Activated CD8-positive, alpha-beta memory T cell treated with anti-CD3 and anti-CD28 coated beads, Interleukin-2, amount 10 ng/mL, durations not matched to agents 7 days and 5 days (primary cell): ENCODE results near the gene PTTG1. TPM values are rescaled to one million over a fixed set of nuclear protein-coding genes. Genes with fewer than 3 reads are reported as not detected.

Source experiments
- ATAC-seq: fragments of 150-1000 bp; cut with Tn5 transposase; one replicate; pipeline ENCODE4 v1.10.0; 2021; ENCODE audit warnings: moderate library complexity
- CTCF ChIA-PET: fragments of 350-600 bp; sonication (Branson Sonifier 250); formaldehyde crosslinking; loops from one replicate; lab custom pipeline; 2021; ENCODE audit warnings: antibody characterized with exemption; lab: Charles Lee
- DNase-seq: peaks from one replicate; pipeline ENCODE4 v3.0.0-alpha.2; 2020
- H3K27ac Mint-ChIP-seq: one replicate; pipeline ENCODE4 v1.8.0; 2021; ENCODE audit warnings: mild to moderate bottlenecking, mixed read lengths
- H3K27me3 Mint-ChIP-seq: one replicate; pipeline ENCODE4 v1.8.0; 2021; ENCODE audit warnings: mixed read lengths
- H3K36me3 Mint-ChIP-seq: one replicate; pipeline ENCODE4 v1.8.0; 2021; ENCODE audit warnings: mild to moderate bottlenecking, mixed read lengths
- H3K4me1 Mint-ChIP-seq: one replicate; pipeline ENCODE4 v1.8.0; 2021; ENCODE audit warnings: mixed read lengths
- H3K4me3 Mint-ChIP-seq: one replicate; pipeline ENCODE4 v1.8.0; 2021; ENCODE audit warnings: mild to moderate bottlenecking, moderate library complexity, mixed read lengths
- H3K9me3 Mint-ChIP-seq: one replicate; pipeline ENCODE4 v1.8.0; 2022; ENCODE audit warnings: low read depth, mixed read lengths
- total RNA-seq, 2 experiments: library from RNA; stranded (reverse); gene quantifications; one replicate each; pipeline ENCODE4 v1.2.3, GENCODE V29; 2021

PTTG1 gene
- total RNA-seq, 2 experiments from 2014 or later = 204 to 212 TPM

DNA sequence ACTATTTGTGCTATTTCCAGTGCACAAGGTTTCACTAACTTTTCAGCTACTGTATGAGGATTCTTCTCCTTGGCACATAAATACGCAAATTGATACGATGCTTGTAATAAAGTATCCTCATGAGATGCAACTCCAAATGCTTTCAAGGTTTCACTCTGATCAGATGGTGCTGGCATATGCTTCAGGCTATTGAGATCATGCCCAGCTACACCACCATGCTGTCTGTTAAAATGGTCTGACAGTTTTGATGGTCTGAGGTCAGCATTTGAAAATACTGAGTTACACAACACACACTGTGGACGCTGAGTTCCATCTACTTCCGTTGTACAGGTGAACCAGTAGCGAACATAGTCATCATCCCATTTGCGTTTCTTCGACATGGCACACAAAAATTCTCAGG is 26.5 kb upstream of the PTTG1 start:
- peaks cover 13% of the 10 kb centered on the region for H3K4me1 Mint-ChIP-seq
- ATAC-seq (no peak), DNase-seq (no peak)
- no peak overlapping the region for H3K4me3 Mint-ChIP-seq
- peaks cover 2% of the 10 kb centered on the region for H3K36me3 Mint-ChIP-seq
- H3K27ac Mint-ChIP-seq = no peak overlapping the region
- no peaks in the 10 kb centered on the region for H3K9me3 Mint-ChIP-seq
- CTCF ChIA-PET = interaction anchor here (1.1 kb wide), 1 partner anchor 15 kb away, joined by 3 read pairs; no protein-coding TSS in a partner anchor
- H3K27me3 Mint-ChIP-seq = no peaks in the 10 kb centered on the region

DNA sequence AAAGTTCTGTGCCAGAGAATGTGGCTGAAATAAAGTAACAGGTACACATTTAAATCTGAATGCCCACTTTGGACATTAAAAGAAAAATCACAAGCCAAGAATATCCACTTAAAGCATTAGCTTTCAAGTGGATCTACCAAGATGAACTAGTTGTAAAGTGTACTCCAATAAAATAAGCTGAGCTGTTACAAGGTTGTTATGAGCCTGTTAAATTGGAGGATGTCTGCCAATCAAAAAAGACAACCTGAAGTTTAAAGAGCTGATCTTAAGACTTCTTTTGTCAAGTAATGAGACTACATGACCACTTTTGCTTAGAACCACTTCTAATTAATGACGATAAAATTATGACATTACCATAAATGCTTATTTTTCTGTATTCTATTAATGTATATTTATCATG is 24.2 kb upstream of the PTTG1 start:
- Mint-ChIP-seq H3K4me1 (peaks cover 17% of the 10 kb centered on the region), H3K27me3 (no peaks in the 10 kb centered on the region), H3K4me3 (no peak overlapping the region), H3K36me3 (peaks cover 4% of the 10 kb centered on the region), H3K9me3 (no peaks in the 10 kb centered on the region), H3K27ac (no peak overlapping the region)
- CTCF ChIA-PET = interaction anchor here (1.2 to 1.3 kb wide), 2 partner anchors 41 to 376 kb away, joined by 3 to 5 read pairs; no protein-coding TSS in a partner anchor
- no peak for ATAC-seq
- DNase-seq = no peak

DNA sequence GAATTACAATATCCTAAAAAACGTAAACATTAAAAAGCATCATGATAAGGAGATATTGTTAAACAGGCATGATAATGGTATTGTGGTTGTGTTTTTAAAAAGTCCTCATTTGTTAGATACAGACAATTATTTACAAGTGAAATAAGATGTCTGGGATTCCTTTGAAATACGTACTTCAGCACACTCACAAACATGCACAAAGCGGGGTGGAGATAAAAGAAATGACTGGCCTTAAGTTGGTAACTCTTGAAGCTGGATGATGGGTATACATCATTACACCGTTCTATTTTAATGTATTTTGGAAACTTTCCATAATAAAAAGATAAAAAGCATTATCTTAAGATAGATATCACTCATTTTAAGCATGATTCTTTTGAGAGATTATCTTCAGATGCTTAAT is 22.8 kb upstream of the PTTG1 start:
- ATAC-seq = no peak
- no peaks in the 10 kb centered on the region for H3K27me3 Mint-ChIP-seq
- peak overlapping the region; percentile 85 for H3K4me3 Mint-ChIP-seq
- no peaks in the 10 kb centered on the region for H3K9me3 Mint-ChIP-seq
- H3K36me3 Mint-ChIP-seq = peaks cover 11% of the 10 kb centered on the region
- peaks cover 17% of the 10 kb centered on the region for H3K4me1 Mint-ChIP-seq
- no peak overlapping the region for H3K27ac Mint-ChIP-seq
- CTCF ChIA-PET = interaction anchor here (2.6 kb wide), 1 partner anchor 7 kb away, joined by 13 read pairs; no protein-coding TSS in a partner anchor
- DNase-seq = no peak

DNA sequence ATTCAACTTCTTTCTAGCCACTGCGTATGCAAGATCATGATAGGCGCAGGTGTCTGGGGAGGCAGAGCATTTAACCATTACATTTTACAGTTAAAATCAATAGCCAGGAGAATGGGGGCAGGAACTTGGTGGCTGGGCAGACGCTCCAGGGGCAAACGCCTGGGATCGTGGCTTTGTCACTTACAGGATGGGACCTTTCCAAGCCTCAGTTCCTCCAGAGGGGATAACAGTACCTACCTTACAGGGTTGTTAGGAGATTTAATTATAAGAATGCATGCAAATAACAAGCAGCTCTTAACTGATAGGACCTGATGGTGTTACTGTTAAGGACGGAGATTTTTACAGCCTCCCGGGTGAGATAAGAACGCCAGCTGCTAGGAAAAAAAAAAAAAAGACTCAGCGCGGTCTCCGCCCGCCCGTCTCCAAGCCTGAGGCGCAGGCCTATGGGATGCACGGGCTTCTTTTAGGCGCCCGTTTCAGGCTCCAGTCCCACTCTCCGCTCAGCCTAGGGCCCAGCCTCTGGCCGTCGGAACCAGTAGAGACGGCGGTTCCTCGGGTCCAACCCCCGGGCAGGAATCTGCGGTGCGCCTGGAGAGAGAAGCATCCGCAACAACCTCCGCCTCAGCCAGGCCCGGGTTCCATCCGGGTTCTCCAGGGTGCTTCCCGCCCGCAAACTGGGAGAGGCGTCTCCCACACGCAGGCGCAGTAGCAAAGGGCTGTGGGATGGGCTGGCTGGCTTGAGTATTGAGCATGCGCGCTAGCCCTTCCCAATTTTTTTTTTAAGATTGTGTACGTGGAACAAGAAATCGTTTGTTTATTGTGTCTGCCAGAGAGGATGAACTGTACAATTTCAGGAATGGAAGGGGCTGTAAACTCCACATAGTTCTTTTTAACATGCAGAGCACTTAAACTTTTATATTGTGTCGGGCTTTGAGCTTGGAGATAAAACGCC is 22.0 kb upstream of the PTTG1 start, which contains the start of gene FAM200C:
FAM200C (minus strand) TSS at position 653 of the 952 bp plus-strand sequence. CDS start 4,564 bp downstream, outside the sequence.
- H3K27me3 Mint-ChIP-seq = no peaks in the 10 kb centered on the region
- no peaks in the 10 kb centered on the region for H3K9me3 Mint-ChIP-seq
- peak; percentile 82 for DNase-seq
- peak; percentile 91 for ATAC-seq
- CTCF ChIA-PET = interaction anchor here (2.5 to 2.6 kb wide), 2 partner anchors 8 to 39 kb away, joined by 13 read pairs; no protein-coding TSS in a partner anchor
- peaks cover 17% of the 10 kb centered on the region for H3K4me1 Mint-ChIP-seq
- peak within 1 kb of the TSS; percentile 70 for H3K27ac Mint-ChIP-seq
- H3K36me3 Mint-ChIP-seq = peaks cover 20% of the 10 kb centered on the region
- H3K4me3 Mint-ChIP-seq = peak within 1 kb of the TSS; percentile 85

DNA sequence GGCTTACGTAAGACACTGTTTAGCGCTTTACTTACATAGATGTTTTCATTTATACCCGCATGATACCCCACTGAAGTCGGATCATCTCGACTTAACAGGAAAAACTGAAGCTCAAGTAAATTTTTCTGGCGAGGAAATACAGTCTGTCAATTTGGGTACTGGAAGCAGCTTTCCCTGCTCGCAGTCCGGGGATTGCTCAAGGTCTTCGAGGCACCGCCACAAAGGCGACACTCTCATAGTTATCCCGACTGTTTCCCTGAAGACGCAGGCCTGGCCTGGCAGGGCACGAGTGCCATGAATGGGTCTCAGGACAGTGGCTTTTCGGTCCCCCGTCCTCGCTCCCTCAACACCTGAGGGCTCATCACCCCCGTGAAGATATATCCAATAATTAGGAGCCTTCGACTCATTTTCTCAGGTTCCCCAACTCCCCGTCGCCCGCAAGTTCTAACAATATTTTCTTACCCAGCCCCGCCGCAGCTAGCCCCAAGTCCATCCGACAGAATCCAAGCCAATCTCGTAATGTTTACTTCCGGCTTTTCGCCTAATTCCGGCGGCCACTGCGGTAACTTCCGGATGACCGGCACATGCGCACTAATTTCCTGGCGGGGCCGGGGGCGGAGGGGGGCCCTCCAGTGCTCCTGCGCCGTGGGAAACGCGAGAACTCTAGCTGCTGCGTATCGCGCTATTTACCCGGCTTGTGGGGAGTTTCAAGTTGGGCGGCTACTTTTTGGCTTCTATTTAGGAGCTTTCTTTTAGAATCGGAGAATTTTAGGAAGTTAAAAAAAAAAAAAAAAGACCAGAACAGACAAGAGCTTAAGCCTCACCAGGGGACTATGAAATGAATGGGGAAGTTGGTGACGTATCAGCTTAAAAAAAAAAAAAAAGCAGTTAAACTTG is 2.8 kb upstream of the PTTG1 start, which contains the start of gene SLU7:
SLU7 (minus strand) TSS at position 521 of the 897 bp plus-strand sequence. CDS start 3,787 bp downstream, outside the sequence.
- peak within 1 kb of the TSS; percentile 87 for H3K4me3 Mint-ChIP-seq
- H3K27ac Mint-ChIP-seq = peak within 1 kb of the TSS; percentile 96
- H3K27me3 Mint-ChIP-seq = no peaks in the 10 kb centered on the region
- peaks cover 58% of the 10 kb centered on the region for H3K4me1 Mint-ChIP-seq
- peak; percentile 96 for DNase-seq
- ATAC-seq = peak; percentile 79
- CTCF ChIA-PET = interaction anchor here (1.0 to 3.4 kb wide), 7 partner anchors 8 to 396 kb away, joined by 3 to 40 read pairs (median 4); no protein-coding TSS in a partner anchor
- H3K36me3 Mint-ChIP-seq = peaks cover 21% of the 10 kb centered on the region
- H3K9me3 Mint-ChIP-seq = no peaks in the 10 kb centered on the region

DNA sequence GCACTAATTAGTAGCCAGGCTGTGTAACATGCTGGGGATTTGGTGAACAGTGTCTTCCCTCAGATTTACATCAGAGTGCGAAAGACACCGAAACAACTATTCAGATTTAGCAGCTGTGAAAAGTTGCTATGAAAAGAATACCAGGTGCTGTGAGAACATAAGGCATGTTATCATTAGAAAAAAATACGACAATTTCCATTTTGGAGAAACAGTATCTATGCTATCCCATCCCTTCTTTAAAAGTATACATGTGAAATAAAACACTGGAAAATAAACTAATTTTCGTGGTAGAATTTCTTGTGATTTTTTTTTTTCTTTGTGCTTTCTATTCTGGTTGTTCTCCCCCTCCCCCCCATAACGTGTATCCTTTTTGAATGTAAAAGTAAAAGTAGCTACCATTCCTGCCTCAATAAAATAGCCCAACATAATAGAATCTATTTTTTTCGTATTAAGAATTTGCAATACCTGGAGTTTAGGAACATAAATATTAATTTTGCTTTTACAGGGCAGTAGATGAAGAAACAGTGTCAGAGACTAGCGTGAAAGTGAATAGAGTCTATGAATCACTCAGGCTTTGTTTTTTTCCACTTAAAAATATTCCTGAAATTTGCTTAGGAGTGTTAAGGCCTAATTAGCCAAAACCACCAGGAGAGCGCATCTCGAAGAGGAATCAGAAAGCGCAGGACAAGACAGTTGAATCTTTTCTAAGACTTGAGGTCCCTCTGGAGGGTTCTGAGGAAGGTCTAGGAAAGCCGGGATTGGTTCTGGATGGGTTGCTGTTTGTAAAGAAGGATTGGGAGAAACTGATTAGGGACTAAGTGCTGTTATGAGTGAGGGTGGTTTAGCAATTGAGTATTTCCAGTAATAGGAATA is 2.0 kb upstream of the PTTG1 start:
- no peak for DNase-seq
- CTCF ChIA-PET = interaction anchor here (0.6 to 3.4 kb wide), 7 partner anchors 9 to 532 kb away, joined by 3 to 40 read pairs (median 4); no protein-coding TSS in a partner anchor
- ATAC-seq = no peak
- peak overlapping the region; percentile 96 for H3K27ac Mint-ChIP-seq
- peaks cover 29% of the 10 kb centered on the region for H3K36me3 Mint-ChIP-seq
- H3K4me1 Mint-ChIP-seq = peaks cover 67% of the 10 kb centered on the region
- H3K9me3 Mint-ChIP-seq = no peaks in the 10 kb centered on the region
- no peaks in the 10 kb centered on the region for H3K27me3 Mint-ChIP-seq
- H3K4me3 Mint-ChIP-seq = peak overlapping the region; percentile 87

DNA sequence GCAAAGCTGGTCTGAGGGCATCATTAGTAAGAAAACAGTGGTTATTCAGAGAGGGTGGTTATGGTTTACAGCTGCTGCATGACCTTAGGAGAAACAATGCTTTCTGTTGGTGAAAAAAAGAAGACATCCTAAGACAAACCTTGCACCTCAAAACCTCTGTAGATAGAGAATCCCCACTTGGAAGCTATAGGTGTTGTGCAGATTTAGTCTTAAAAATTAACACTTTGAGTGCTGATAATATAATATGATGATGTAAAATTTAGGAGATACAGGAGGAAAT is 1.4 kb upstream of the PTTG1 start:
- CTCF ChIA-PET = interaction anchor here (1.4 to 3.4 kb wide), 4 partner anchors 10 to 87 kb away, joined by 3 to 40 read pairs (median 7); no protein-coding TSS in a partner anchor
- ATAC-seq (no peak), DNase-seq (no peak)
- Mint-ChIP-seq H3K4me3 (peak overlapping the region; percentile 87), H3K9me3 (no peaks in the 10 kb centered on the region), H3K27me3 (no peaks in the 10 kb centered on the region), H3K27ac (peak overlapping the region; percentile 96), H3K4me1 (peaks cover 72% of the 10 kb centered on the region), H3K36me3 (peaks cover 33% of the 10 kb centered on the region)

DNA sequence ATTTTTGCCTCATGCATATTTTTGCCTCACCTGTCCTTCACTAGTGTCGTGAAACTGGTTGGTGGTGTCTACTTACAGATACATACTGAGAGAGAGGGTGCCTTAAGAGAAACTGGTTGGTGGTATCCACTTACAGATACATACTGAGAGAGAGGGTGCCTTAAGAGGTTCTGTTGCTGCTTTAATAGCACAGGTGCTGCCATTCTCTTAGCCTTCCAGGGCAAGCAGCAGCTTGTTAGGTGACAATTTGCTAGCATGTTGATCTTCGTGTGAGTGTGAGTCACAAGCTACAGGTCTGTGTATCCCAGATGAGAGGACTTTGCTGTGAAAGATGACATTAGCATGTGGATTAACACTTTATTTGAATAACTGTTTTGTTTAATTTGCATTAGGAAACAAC is 1.4 kb downstream of the PTTG1 start:
- DNase-seq (no peak), ATAC-seq (no peak)
- Mint-ChIP-seq H3K36me3 (peaks cover 44% of the 10 kb centered on the region), H3K4me1 (peaks cover 55% of the 10 kb centered on the region), H3K4me3 (peak overlapping the region; percentile 86), H3K27ac (peak overlapping the region; percentile 94), H3K27me3 (no peaks in the 10 kb centered on the region), H3K9me3 (no peaks in the 10 kb centered on the region)
- CTCF ChIA-PET = interaction anchor here (1.7 to 10.5 kb wide), 3 partner anchors 17 to 83 kb away, joined by 5 to 130 read pairs (median 19); no protein-coding TSS in a partner anchor

DNA sequence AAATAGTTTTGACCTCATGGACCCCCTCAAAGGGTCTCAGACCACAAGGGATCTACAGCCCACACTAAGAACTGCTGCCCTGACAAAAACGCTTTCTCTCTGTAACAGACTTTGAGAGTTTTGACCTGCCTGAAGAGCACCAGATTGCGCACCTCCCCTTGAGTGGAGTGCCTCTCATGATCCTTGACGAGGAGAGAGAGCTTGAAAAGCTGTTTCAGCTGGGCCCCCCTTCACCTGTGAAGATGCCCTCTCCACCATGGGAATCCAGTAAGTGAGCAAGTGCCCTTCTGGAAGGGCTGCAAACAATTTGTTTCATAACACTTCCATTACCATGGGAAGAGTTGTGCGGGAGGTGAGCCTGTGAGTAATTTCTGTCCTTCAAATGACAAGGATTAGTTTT is 6.0 kb downstream of the PTTG1 start:
- H3K9me3 Mint-ChIP-seq = no peaks in the 10 kb centered on the region
- no peaks in the 10 kb centered on the region for H3K27me3 Mint-ChIP-seq
- no peak overlapping the region for H3K27ac Mint-ChIP-seq
- peaks cover 62% of the 10 kb centered on the region for H3K36me3 Mint-ChIP-seq
- DNase-seq (no peak), ATAC-seq (no peak)
- no peak overlapping the region for H3K4me3 Mint-ChIP-seq
- CTCF ChIA-PET = interaction anchor here (1.1 to 10.5 kb wide), 2 partner anchors 12 to 43 kb away, joined by 3 to 130 read pairs; no protein-coding TSS in a partner anchor
- H3K4me1 Mint-ChIP-seq = peaks cover 31% of the 10 kb centered on the region

DNA sequence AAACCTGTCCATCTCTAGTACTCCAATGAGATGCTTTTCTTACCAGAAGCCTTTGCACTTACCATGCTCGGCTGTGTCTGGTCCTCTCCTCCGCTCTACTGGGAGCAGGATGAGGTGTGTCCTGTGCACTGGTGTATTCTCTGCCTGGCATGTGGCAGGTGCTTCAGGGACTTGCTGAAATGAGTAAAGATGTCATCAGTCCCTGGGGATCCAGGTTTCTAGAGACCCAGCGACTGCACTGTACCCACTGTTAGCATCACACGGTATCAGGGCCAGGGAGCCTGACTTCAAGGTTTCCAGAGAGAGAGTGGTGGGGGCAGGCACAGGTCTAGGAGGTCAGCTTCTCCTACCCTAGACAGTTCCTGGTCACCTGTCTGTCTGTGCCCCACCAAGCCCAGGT is 10.5 kb downstream of the PTTG1 start:
- ATAC-seq (no peak), DNase-seq (no peak)
- H3K9me3 Mint-ChIP-seq = no peaks in the 10 kb centered on the region
- peaks cover 6% of the 10 kb centered on the region for H3K4me1 Mint-ChIP-seq
- H3K36me3 Mint-ChIP-seq = peaks cover 27% of the 10 kb centered on the region
- peaks cover 4% of the 10 kb centered on the region for H3K27me3 Mint-ChIP-seq
- H3K4me3 Mint-ChIP-seq = no peak overlapping the region
- no peak overlapping the region for H3K27ac Mint-ChIP-seq
- CTCF ChIA-PET = no interaction called here

DNA sequence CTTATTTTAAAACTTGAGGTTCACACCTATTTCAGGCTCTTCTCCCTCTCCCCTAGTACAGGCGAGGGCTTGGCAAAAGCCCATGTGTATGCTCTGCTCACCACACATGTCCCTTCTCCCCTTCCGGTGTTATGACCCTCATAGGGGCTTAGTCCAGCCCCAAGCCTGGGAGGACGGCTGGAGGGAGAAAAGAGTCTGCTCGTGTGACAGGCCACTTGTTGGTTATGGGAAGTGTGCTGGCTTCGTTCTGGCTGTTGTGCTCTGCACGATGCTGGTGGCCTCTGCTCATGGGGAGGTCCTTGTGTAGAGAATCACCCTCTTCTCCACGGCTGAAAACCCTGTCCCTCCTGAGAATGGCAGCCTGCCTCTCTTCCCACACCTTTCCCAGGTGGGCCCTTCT is 11.1 kb downstream of the PTTG1 start:
- CTCF ChIA-PET = no interaction called here
- H3K27ac Mint-ChIP-seq = no peak overlapping the region
- DNase-seq (no peak), ATAC-seq (no peak)
- H3K4me1 Mint-ChIP-seq = peaks cover 6% of the 10 kb centered on the region
- peaks cover 4% of the 10 kb centered on the region for H3K27me3 Mint-ChIP-seq
- peaks cover 21% of the 10 kb centered on the region for H3K36me3 Mint-ChIP-seq
- no peak overlapping the region for H3K4me3 Mint-ChIP-seq
- no peaks in the 10 kb centered on the region for H3K9me3 Mint-ChIP-seq

DNA sequence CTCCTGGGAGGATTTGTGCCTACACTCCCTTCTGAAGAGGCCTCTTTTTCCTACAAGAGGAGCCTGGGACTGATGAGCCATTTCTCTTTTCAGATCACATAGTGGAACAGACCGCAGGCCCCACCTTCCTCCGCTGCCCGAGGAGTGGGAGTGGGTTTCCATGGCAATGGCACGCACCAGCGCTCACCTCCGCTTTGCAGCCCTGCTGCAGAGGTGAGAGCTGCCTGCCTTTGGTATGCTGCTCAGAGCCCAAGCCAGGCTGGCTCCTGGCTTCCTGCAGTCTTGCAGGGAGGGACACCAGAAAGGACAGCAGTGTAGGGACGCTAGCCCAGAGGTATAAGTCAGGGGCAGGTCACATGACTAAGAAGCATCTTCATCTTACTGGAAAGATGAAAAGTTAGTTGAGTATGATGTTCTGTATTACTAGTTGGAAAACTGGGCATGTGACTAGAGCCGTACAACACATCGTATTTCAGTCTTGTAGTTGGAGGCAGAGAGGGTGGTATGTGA is 12.4 kb downstream of the PTTG1 start:
- CTCF ChIA-PET = no interaction called here
- H3K4me1 Mint-ChIP-seq = peaks cover 13% of the 10 kb centered on the region
- H3K27ac Mint-ChIP-seq = no peak overlapping the region
- peaks cover 4% of the 10 kb centered on the region for H3K27me3 Mint-ChIP-seq
- ATAC-seq = no peak
- H3K4me3 Mint-ChIP-seq = no peak overlapping the region
- no peak for DNase-seq
- no peaks in the 10 kb centered on the region for H3K9me3 Mint-ChIP-seq
- H3K36me3 Mint-ChIP-seq = peaks cover 10% of the 10 kb centered on the region
